Endodermal cell (in vitro differentiated cells): Measurements from ENCODE around the gene TOM1. TPM values are rescaled to one million over a fixed set of nuclear protein-coding genes. Genes with fewer than 3 reads are reported as not detected.

Experiments
- DNase-seq: peaks from one replicate; pipeline ENCODE4 v3.0.0-alpha.2; 2017
- H3K27ac ChIP-seq: 2 replicates; pipeline ENCODE4 v1.5.1; 2013; ENCODE audit warnings: mild to moderate bottlenecking, low read depth, low read length, moderate library complexity
- H3K27me3 ChIP-seq: 2 replicates; pipeline ENCODE4 v1.6.1; 2013; ENCODE audit warnings: mild to moderate bottlenecking, low read length, moderate library complexity; ENCODE audit not compliant: insufficient read depth, control insufficient read depth, poor library complexity, severe bottlenecking
- H3K36me3 ChIP-seq: 2 replicates; pipeline ENCODE4 v1.7.0; 2013; ENCODE audit warnings: mild to moderate bottlenecking, low read length, moderate library complexity; ENCODE audit not compliant: control insufficient read depth, insufficient read depth
- H3K4me1 ChIP-seq: one replicate; pipeline ENCODE4 v1.7.0; 2013; ENCODE audit warnings: low read length; ENCODE audit not compliant: control insufficient read depth, insufficient read depth
- H3K4me3 ChIP-seq: 2 replicates; pipeline ENCODE4 v1.5.1; 2013; ENCODE audit warnings: mild to moderate bottlenecking, low read length, moderate library complexity
- H3K9ac ChIP-seq: 2 replicates; pipeline ENCODE4 v1.6.1; 2013; ENCODE audit warnings: mild to moderate bottlenecking, low read length, moderate library complexity; ENCODE audit not compliant: poor library complexity, severe bottlenecking; ENCODE audit errors: extremely low read depth
- H3K9me3 ChIP-seq: 2 replicates; pipeline ENCODE4 v1.6.1; 2013; ENCODE audit warnings: mild to moderate bottlenecking, low read length, moderate library complexity; ENCODE audit not compliant: control insufficient read depth
- H3K27ac Mint-ChIP-seq: 2 replicates; pipeline ENCODE4 v1.8.0; 2020; ENCODE audit warnings: mixed read lengths
- H3K27me3 Mint-ChIP-seq: 2 replicates; pipeline ENCODE4 v1.8.0; 2021; ENCODE audit warnings: mild to moderate bottlenecking, mixed read lengths; ENCODE audit not compliant: insufficient read depth
- H3K36me3 Mint-ChIP-seq: 2 replicates; pipeline ENCODE4 v1.8.0; 2020; ENCODE audit warnings: low read depth, mixed read lengths
- H3K4me1 Mint-ChIP-seq: 2 replicates; pipeline ENCODE4 v1.8.0; 2020; ENCODE audit warnings: mixed read lengths
- H3K4me3 Mint-ChIP-seq: 2 replicates; pipeline ENCODE4 v1.8.0; 2020; ENCODE audit warnings: mild to moderate bottlenecking, moderate library complexity, mixed read lengths
- H3K9me3 Mint-ChIP-seq: 2 replicates; pipeline ENCODE4 v1.8.0; 2020; ENCODE audit warnings: mild to moderate bottlenecking, mixed read lengths
- WGBS, 2 experiments: methylation state at CpG; one replicate each; pipeline versions ENCODE4 v1.1.5 to v1.1.7; 2013; ENCODE audit warnings: missing lambda C conversion rate in 2 of 2, mixed read lengths in 1 of 2; ENCODE audit not compliant: insufficient coverage in 1 of 2, insufficient read length in 1 of 2; 5-methylcytosine and 5-hydroxymethylcytosine counted together
- total RNA-seq, 2 donors: library from RNA; stranded (reverse); fragmentation: NEBNext Ultra II Directional in 1 of 2; extraction: Animal tissue kit (Norgen Biotek cat#: 25700) in 1 of 2; gene quantifications; 2 replicates in 1 of 2; 3 replicates in 1 of 2; pipeline ENCODE4 v1.2.1, GENCODE V29; 2021
- TF ChIP-seq, protein P1 (sequence below): fragments of 200-600 bp; sonication (generic); conservative IDR thresholded peaks from 2 replicates; pipeline ENCODE4 v1.5.0; 2021; ENCODE audit warnings: antibody characterized with exemption, mild to moderate bottlenecking

The TOM1 gene
- total RNA-seq, 2 donors from 2014 or later: 31.3 to 33.3 TPM

- TF ChIP-seq, protein P1, sequence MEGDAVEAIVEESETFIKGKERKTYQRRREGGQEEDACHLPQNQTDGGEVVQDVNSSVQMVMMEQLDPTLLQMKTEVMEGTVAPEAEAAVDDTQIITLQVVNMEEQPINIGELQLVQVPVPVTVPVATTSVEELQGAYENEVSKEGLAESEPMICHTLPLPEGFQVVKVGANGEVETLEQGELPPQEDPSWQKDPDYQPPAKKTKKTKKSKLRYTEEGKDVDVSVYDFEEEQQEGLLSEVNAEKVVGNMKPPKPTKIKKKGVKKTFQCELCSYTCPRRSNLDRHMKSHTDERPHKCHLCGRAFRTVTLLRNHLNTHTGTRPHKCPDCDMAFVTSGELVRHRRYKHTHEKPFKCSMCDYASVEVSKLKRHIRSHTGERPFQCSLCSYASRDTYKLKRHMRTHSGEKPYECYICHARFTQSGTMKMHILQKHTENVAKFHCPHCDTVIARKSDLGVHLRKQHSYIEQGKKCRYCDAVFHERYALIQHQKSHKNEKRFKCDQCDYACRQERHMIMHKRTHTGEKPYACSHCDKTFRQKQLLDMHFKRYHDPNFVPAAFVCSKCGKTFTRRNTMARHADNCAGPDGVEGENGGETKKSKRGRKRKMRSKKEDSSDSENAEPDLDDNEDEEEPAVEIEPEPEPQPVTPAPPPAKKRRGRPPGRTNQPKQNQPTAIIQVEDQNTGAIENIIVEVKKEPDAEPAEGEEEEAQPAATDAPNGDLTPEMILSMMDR: no peak
- no peak overlapping the region for H3K4me3 ChIP-seq
- DNase-seq: no peak
- no peaks in the 10 kb centered on the region for H3K4me1 ChIP-seq
- H3K4me3 Mint-ChIP-seq: no peak overlapping the region
- WGBS, 2 experiments: 100% methylated on average over 1 of the region's 1 CpG
- H3K9me3 ChIP-seq: no peaks in the 10 kb centered on the region
- H3K27me3 Mint-ChIP-seq: no peaks in the 10 kb centered on the region
- H3K27ac ChIP-seq: no peak overlapping the region
- no peak overlapping the region for H3K27ac Mint-ChIP-seq
- H3K36me3 Mint-ChIP-seq: peaks cover 56% of the 10 kb centered on the region
- no peaks in the 10 kb centered on the region for H3K9me3 Mint-ChIP-seq
- H3K9ac ChIP-seq: no peak overlapping the region
- peaks cover 89% of the 10 kb centered on the region for H3K36me3 ChIP-seq
- H3K4me1 Mint-ChIP-seq: peaks cover 3% of the 10 kb centered on the region
- H3K27me3 ChIP-seq: no peaks in the 10 kb centered on the region
Observed at GRCh38 chr22:35288116-35288515, 11.6 kb upstream of the TOM1 start.

DNA sequence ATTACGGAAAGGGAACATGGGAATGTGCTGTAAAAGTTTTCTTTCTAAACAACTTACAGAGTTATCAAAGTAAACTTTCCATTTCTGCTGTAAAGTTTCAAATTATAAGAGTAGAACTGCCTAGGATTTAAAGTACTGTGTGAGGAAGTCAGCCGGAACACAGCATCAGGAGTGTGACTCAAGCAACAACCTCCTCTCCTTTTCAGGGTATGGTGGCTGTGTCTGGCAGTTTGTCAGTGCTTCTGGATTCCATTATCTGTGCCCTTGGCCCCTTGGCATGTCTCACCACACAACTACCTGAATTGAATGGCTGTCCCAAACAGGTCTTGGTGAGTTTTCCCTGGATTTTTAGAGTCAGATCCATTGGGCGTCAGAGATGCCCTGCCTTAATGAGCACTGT, 6.9 kb upstream of the TOM1 start:
- H3K27ac ChIP-seq: no peak overlapping the region
- H3K27me3 Mint-ChIP-seq: no peaks in the 10 kb centered on the region
- no peak overlapping the region for H3K4me3 ChIP-seq
- peaks cover 3% of the 10 kb centered on the region for H3K4me1 Mint-ChIP-seq
- H3K4me3 Mint-ChIP-seq: no peak overlapping the region
- H3K9me3 ChIP-seq: no peaks in the 10 kb centered on the region
- DNase-seq: no peak
- H3K36me3 ChIP-seq: peaks cover 84% of the 10 kb centered on the region
- no peaks in the 10 kb centered on the region for H3K9me3 Mint-ChIP-seq
- H3K4me1 ChIP-seq: peaks cover 6% of the 10 kb centered on the region
- no peak overlapping the region for H3K27ac Mint-ChIP-seq
- 93 to 100% methylated on average over 1 to 3 of the region's 3 CpGs for WGBS, 2 experiments
- peaks cover 53% of the 10 kb centered on the region for H3K36me3 Mint-ChIP-seq
- no peak overlapping the region for H3K9ac ChIP-seq
- no peaks in the 10 kb centered on the region for H3K27me3 ChIP-seq
- TF ChIP-seq, protein P1: no peak

- no peak overlapping the region for H3K27ac ChIP-seq
- peaks cover 67% of the 10 kb centered on the region for H3K36me3 ChIP-seq
- no peak overlapping the region for H3K4me3 ChIP-seq
- Mint-ChIP-seq H3K9me3 (no peaks in the 10 kb centered on the region), H3K27me3 (no peaks in the 10 kb centered on the region), H3K27ac (no peak overlapping the region), H3K36me3 (peaks cover 38% of the 10 kb centered on the region), H3K4me3 (no peak overlapping the region), H3K4me1 (peaks cover 3% of the 10 kb centered on the region)
- TF ChIP-seq, protein P1: no peak
- peaks cover 6% of the 10 kb centered on the region for H3K4me1 ChIP-seq
- H3K9me3 ChIP-seq: no peaks in the 10 kb centered on the region
- H3K27me3 ChIP-seq: no peaks in the 10 kb centered on the region
- no peak for DNase-seq
- no peak overlapping the region for H3K9ac ChIP-seq
Observed at GRCh38 chr22:35296051-35296450, 3.6 kb upstream of the TOM1 start.
